NCI-H524 (cell line): Measurements from ENCODE around the gene DHX58.

Source experiments
- DNase-seq, 2 experiments: peaks; one replicate each; lab custom pipeline; 2025; lab: John Stamatoyannopoulos, UW

DHX58 gene

GRCh38 chr17:42129109-42129837 is 16.8 kb upstream of the DHX58 start:
- no peak for DNase-seq

GRCh38 chr17:42127414-42127813 is 14.9 kb upstream of the DHX58 start:
- DNase-seq, result no peak

GRCh38 chr17:42126836-42127235 is 14.3 kb upstream of the DHX58 start:
- no peak for DNase-seq

GRCh38 chr17:42125565-42125964 is 13.1 kb upstream of the DHX58 start:
- no peak for DNase-seq

- DNase-seq, result no peak
These were observed 11.7 kb upstream of the DHX58 start for GRCh38 chr17:42124256-42124655.

- peak; percentile 61 to 78 for DNase-seq
These were observed 10.1 kb upstream of the DHX58 start, which contains the start of gene HSPB9 for GRCh38 chr17:42122371-42123303. HSPB9 (plus strand) TSS chr17:42122804; CDS start chr17:42122851, 47 bp downstream.

GRCh38 chr17:42120770-42121769 is 8.6 kb upstream of the DHX58 start, which contains the start of gene KAT2A:
KAT2A (minus strand) TSS chr17:42121367; CDS start chr17:42121304, 63 bp downstream.
- peak; percentile 70 to 85 for DNase-seq

- DNase-seq, result no peak
These were observed 7.8 kb upstream of the DHX58 start for GRCh38 chr17:42120161-42120769.

- DNase-seq, result no peak
These were observed 6.8 kb upstream of the DHX58 start for GRCh38 chr17:42119301-42119700.

GRCh38 chr17:42118545-42118944 is 6.0 kb upstream of the DHX58 start:
- DNase-seq, result peak; percentile 15 to 47

GRCh38 chr17:42118126-42118510 is 5.6 kb upstream of the DHX58 start:
- no peak for DNase-seq

GRCh38 chr17:42117397-42118125 is 5.0 kb upstream of the DHX58 start:
- no peak for DNase-seq

- peak; percentile 72 to 82 for DNase-seq
These were observed 4.3 kb upstream of the DHX58 start for GRCh38 chr17:42116705-42117396.

- no peak for DNase-seq
These were observed 1.6 kb upstream of the DHX58 start for GRCh38 chr17:42114118-42114517.

- DNase-seq, result no peak
These were observed 967 bp upstream of the DHX58 start for GRCh38 chr17:42113293-42114069.

GRCh38 chr17:42111871-42112551 is 503 bp downstream of the DHX58 start:
- no peak for DNase-seq

- no peak for DNase-seq
These were observed 1.3 kb downstream of the DHX58 start for GRCh38 chr17:42111265-42111636.
